A673 (cell line): Measurements from ENCODE around the gene OR6K3.

Experiments used
- CTCF ChIP-seq: fragments of 300-800, 200-600 bp; sonication (generic); conservative IDR thresholded peaks from 2 replicates; pipeline ENCODE4 v1.5.1; 2017; ENCODE audit warnings: low read depth, mild to moderate bottlenecking, antibody characterized with exemption, low read length, moderate library complexity, mixed read lengths
- EZH2 ChIP-seq: fragments of 200-600 bp; sonication (generic); IDR thresholded peaks from 2 replicates; pipeline ENCODE4 v1.6.1; 2017; ENCODE audit warnings: borderline replicate concordance, low read depth, mild to moderate bottlenecking, mixed read lengths, antibody characterized with exemption, low read length; ENCODE audit not compliant: poor library complexity, severe bottlenecking

GRCh38 chr1:158730453-158730852 is 9.9 kb upstream of the OR6K3 start:
- TF ChIP-seq CTCF (no peak), EZH2 (no peak)
